OCI-LY7 (cell line): ENCODE measurements around the gene FCHO2.

ENCODE experiments used
- EZH2phosphoT487 ChIP-seq: fragments of 200-600 bp; sonication (generic); IDR thresholded peaks from 2 replicates; pipeline ENCODE4 v1.6.1; 2018; ENCODE audit warnings: low read depth, borderline replicate concordance, mild to moderate bottlenecking, mixed run types, antibody characterized with exemption, low read length, moderate library complexity, mixed read lengths
- TF ChIP-seq, protein P1 (sequence below): fragments of 200-600 bp; sonication (generic); conservative IDR thresholded peaks from 2 replicates; pipeline ENCODE4 v1.5.1; 2014; ENCODE audit warnings: mild to moderate bottlenecking, antibody characterized with exemption, low read length, moderate library complexity, mixed read lengths

DNA sequence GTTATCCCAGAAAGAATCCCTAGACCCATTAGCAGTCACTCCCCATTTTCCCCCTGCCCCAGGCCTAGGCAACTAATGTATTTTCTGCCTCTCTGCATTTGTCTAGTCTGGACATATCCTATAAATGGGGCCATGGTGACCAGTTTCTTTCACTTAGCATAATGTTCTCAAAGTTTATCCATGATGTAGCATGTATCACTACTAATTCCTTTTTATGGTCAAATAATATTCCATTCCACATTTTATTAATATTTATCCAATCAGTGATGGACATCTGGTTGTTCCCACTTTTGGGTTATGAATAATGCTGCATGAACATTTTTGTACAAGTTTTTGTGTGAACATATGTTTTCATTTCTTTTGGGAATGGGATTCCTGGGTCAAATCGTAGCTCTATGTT is 1.5 kb downstream of the FCHO2 start:
- TF ChIP-seq, protein P1, sequence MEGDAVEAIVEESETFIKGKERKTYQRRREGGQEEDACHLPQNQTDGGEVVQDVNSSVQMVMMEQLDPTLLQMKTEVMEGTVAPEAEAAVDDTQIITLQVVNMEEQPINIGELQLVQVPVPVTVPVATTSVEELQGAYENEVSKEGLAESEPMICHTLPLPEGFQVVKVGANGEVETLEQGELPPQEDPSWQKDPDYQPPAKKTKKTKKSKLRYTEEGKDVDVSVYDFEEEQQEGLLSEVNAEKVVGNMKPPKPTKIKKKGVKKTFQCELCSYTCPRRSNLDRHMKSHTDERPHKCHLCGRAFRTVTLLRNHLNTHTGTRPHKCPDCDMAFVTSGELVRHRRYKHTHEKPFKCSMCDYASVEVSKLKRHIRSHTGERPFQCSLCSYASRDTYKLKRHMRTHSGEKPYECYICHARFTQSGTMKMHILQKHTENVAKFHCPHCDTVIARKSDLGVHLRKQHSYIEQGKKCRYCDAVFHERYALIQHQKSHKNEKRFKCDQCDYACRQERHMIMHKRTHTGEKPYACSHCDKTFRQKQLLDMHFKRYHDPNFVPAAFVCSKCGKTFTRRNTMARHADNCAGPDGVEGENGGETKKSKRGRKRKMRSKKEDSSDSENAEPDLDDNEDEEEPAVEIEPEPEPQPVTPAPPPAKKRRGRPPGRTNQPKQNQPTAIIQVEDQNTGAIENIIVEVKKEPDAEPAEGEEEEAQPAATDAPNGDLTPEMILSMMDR: no peak
- no peak for TF ChIP-seq EZH2phosphoT487
